GM23338 (cell line): ENCODE measurements around the gene DLX3. TPM values are rescaled to one million over a fixed set of nuclear protein-coding genes. Genes with fewer than 3 reads are reported as not detected.

Experiments
- ATAC-seq: fragments of 200-7000 bp; cut with Tn5 transposase; 3 replicates; pipeline ENCODE4 v1.9.1; 2020
- DNase-seq: peaks from one replicate; pipeline ENCODE4 v3.0.0-alpha.2; 2015; ENCODE audit warnings: low spot score
- H2AFZ ChIP-seq: fragments of 200-600 bp; sonication (generic); 2 replicates; pipeline ENCODE4 v1.8.0; 2016; ENCODE audit warnings: antibody characterized with exemption, mild to moderate bottlenecking, moderate library complexity
- H3F3A ChIP-seq: fragments of 200-600 bp; sonication (generic); replicated peaks from 2 replicates; pipeline ENCODE4 v1.8.0; 2017; ENCODE audit warnings: antibody characterized with exemption, mixed run types, low read depth
- H3K27ac ChIP-seq: fragments of 200-600 bp; sonication (generic); 2 replicates; pipeline ENCODE4 v1.6.1; 2016; ENCODE audit warnings: low read depth
- H3K27me3 ChIP-seq: fragments of 200-600 bp; sonication (generic); 2 replicates; pipeline ENCODE4 v1.8.0; 2016; ENCODE audit warnings: mild to moderate bottlenecking, mixed run types, moderate library complexity; ENCODE audit not compliant: insufficient read depth
- H3K36me3 ChIP-seq: fragments of 200-600 bp; sonication (generic); 2 replicates; pipeline ENCODE4 v1.8.0; 2016; ENCODE audit warnings: mild to moderate bottlenecking; ENCODE audit not compliant: insufficient read depth
- H3K4me1 ChIP-seq: fragments of 200-600 bp; sonication (generic); 2 replicates; pipeline ENCODE4 v1.8.0; 2016; ENCODE audit warnings: mild to moderate bottlenecking, moderate library complexity; ENCODE audit not compliant: insufficient read depth
- H3K4me2 ChIP-seq: fragments of 200-600 bp; sonication (generic); 2 replicates; pipeline ENCODE4 v1.7.1; 2017; ENCODE audit warnings: mixed run types
- H3K4me3 ChIP-seq: fragments of 200-600 bp; sonication (generic); 2 replicates; pipeline ENCODE4 v1.6.1; 2016; ENCODE audit warnings: mixed run types
- H3K79me2 ChIP-seq: fragments of 200-600 bp; sonication (generic); replicated peaks from 2 replicates; pipeline ENCODE4 v1.8.0; 2017; ENCODE audit warnings: mild to moderate bottlenecking; ENCODE audit not compliant: insufficient read depth
- H3K9me2 ChIP-seq: fragments of 200-600 bp; sonication (generic); 2 replicates; pipeline ENCODE4 v1.8.0; 2017; ENCODE audit not compliant: insufficient read depth
- H4K20me1 ChIP-seq: fragments of 200-600 bp; sonication (generic); replicated peaks from 2 replicates; pipeline ENCODE4 v1.8.0; 2017; ENCODE audit warnings: mild to moderate bottlenecking; ENCODE audit not compliant: insufficient read depth
- H3K27ac Mint-ChIP-seq: 2 replicates; pipeline ENCODE4 v1.8.0; 2020; ENCODE audit warnings: inconsistent platforms, mild to moderate bottlenecking, moderate library complexity, mixed read lengths
- H3K27me3 Mint-ChIP-seq: 3 replicates; pipeline ENCODE4 v1.8.0; 2022; ENCODE audit warnings: low read depth, mild to moderate bottlenecking, moderate library complexity, mixed read lengths, inconsistent platforms; ENCODE audit not compliant: insufficient read depth, poor library complexity
- H3K36me3 Mint-ChIP-seq: 3 replicates; pipeline ENCODE4 v1.8.0; 2021; ENCODE audit warnings: low read depth, mild to moderate bottlenecking, inconsistent platforms, moderate library complexity, mixed read lengths
- H3K4me1 Mint-ChIP-seq: 3 replicates; pipeline ENCODE4 v1.8.0; 2020; ENCODE audit warnings: mild to moderate bottlenecking, inconsistent platforms, mixed read lengths
- H3K4me3 Mint-ChIP-seq: 3 replicates; pipeline ENCODE4 v1.8.0; 2021; ENCODE audit warnings: moderate library complexity, mild to moderate bottlenecking, inconsistent platforms, mixed read lengths
- H3K9me3 Mint-ChIP-seq: 3 replicates; pipeline ENCODE4 v1.8.0; 2020; ENCODE audit warnings: moderate library complexity, mild to moderate bottlenecking, inconsistent platforms, mixed read lengths
- CREB1 ChIP-seq: fragments of 250-450 bp; sonication (Bioruptor Pico); IDR thresholded peaks from 2 replicates; pipeline ENCODE4 v1.5.0; 2020; ENCODE audit warnings: low read depth, mild to moderate bottlenecking, moderate library complexity
- CTCF ChIP-seq, 2 experiments: fragments of 200-600 bp in 1 of 2; sonication (generic) in 1 of 2; conservative IDR thresholded peaks; 2 replicates each; pipeline versions ENCODE4 v1.5.1 to v1.6.1; 2016 to 2017; ENCODE audit warnings: antibody characterized with exemption in 2 of 2, low read depth in 2 of 2, mild to moderate bottlenecking in 2 of 2, moderate library complexity in 1 of 2
- ETS1 ChIP-seq: IDR thresholded peaks from 2 replicates; pipeline ENCODE4 v1.6.1; 2016; ENCODE audit warnings: antibody characterized with exemption
- EZH2 ChIP-seq: fragments of 200-600 bp; sonication (generic); IDR thresholded peaks from one replicate; pipeline ENCODE4 v1.8.0; 2017; ENCODE audit warnings: antibody characterized with exemption, mild to moderate bottlenecking, low read depth; ENCODE audit not compliant: unreplicated experiment
- EZH2phosphoT487 ChIP-seq: fragments of 200-600 bp; sonication (generic); IDR thresholded peaks from one replicate; pipeline ENCODE4 v1.8.1; 2018; ENCODE audit warnings: antibody characterized with exemption; ENCODE audit not compliant: unreplicated experiment
- NANOG ChIP-seq: IDR thresholded peaks from 2 replicates; pipeline ENCODE4 v1.6.1; 2016; ENCODE audit warnings: antibody characterized with exemption, borderline replicate concordance
- POLR2AphosphoS5 ChIP-seq: IDR thresholded peaks from 2 replicates; pipeline ENCODE4 v1.6.1; 2016; ENCODE audit warnings: antibody characterized with exemption, low read depth
- STAT1 ChIP-seq: IDR thresholded peaks from one replicate; pipeline ENCODE4 v1.6.1; 2016; ENCODE audit warnings: antibody characterized with exemption; ENCODE audit not compliant: unreplicated experiment
- ZNF114 ChIP-seq: fragments of 250-450 bp; sonication (Bioruptor Pico); IDR thresholded peaks from 2 replicates; pipeline ENCODE4 v1.5.0; 2020; ENCODE audit warnings: mild to moderate bottlenecking, moderate library complexity
- ZNF462 ChIP-seq: fragments of 250-450 bp; sonication (Bioruptor Pico); IDR thresholded peaks from 2 replicates; pipeline ENCODE4 v1.5.0; 2020; ENCODE audit warnings: mild to moderate bottlenecking, moderate library complexity
- polyA plus RNA-seq: library from polyadenylated mRNA; unstranded; fragments of >200 nt; fragmentation: Nextera tagmentation; extraction: Ambion mirVana; gene quantifications from 2 replicates; pipeline ENCODE4 v1.2.1, GENCODE V29; 2016
- total RNA-seq: library from RNA; depleted of rRNA; stranded (reverse); fragments of >200 nt; shearing (Covaris generic); gene quantifications from 2 replicates; pipeline ENCODE4 v1.2.3, GENCODE V29; 2014

The DLX3 gene
- total and polyA plus RNA-seq, 2 experiments from 2014 or later, result 0.14 to 0.27 TPM

DNA sequence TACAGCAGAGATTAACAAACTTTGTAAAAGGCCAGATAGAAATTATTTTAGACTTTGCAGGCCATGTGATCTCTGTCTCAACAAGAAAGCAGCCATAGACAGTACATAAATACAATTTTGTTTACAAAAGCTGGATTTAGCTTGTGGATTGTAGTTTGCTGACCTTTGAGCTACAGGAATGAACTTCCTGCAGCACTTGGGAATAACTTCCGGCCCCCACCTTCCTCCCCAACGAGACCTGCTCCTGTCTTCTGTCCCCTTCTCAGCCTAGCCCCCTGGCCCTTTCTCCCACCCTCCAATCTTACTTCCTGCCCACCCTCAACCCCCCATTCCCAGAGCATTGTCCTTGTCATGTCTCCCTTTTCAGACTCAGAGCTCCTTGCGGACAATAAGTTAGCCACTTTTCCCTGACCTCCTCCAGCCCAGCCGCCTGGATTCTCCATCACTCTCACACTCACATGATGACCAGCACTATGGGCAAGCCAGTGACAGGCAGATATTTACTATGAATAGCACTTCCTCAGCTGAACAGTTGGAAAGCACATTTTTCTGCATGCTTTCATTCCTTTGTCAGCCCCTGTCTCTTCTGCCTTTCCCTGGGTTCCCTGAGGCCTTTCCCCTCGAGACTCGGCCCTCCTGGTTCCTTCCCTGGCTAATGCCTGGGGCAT is 27.6 kb upstream of the DLX3 start (continued):
- TF ChIP-seq ETS1, result no peak
- no peak for TF ChIP-seq EZH2
- TF ChIP-seq CREB1 (CRISPR knock-in tag), result no peak
- TF ChIP-seq EZH2phosphoT487, result no peak
- TF ChIP-seq POLR2AphosphoS5, result no peak

- peaks cover 4% of the 10 kb centered on the region; the same call in 1 of the 3 replicates for H3K4me1 Mint-ChIP-seq
- Histone ChIP-seq H3K27me3 (no peaks in the 10 kb centered on the region), H3K4me3 (no peak overlapping the region), H3K79me2 (no peaks in the 10 kb centered on the region), H3K36me3 (no peaks in the 10 kb centered on the region), H3F3A (peaks cover 17% of the 10 kb centered on the region), H3K27ac (no peak overlapping the region), H3K4me2 (no peak overlapping the region), H4K20me1 (no peaks in the 10 kb centered on the region), H3K9me2 (peaks cover 3% of the 10 kb centered on the region; the same call in 1 of the 2 replicates), H3K4me1 (no peaks in the 10 kb centered on the region), H2AFZ (no peak overlapping the region)
- H3K4me3 Mint-ChIP-seq, result no peak overlapping the region
- no peak for ATAC-seq
- H3K27me3 Mint-ChIP-seq, result peaks cover 9% of the 10 kb centered on the region
- no peak for DNase-seq
- no peak overlapping the region for H3K27ac Mint-ChIP-seq
- TF ChIP-seq CREB1 (CRISPR knock-in tag), result no peak
- no peak for TF ChIP-seq CTCF (conservative IDR thresholded peaks at IDR 0.05; ENCODE audit: low read depth in 2 of 2)
- TF ChIP-seq ZNF462 (CRISPR knock-in tag), result no peak
- TF ChIP-seq POLR2AphosphoS5, result no peak
- TF ChIP-seq NANOG, result no peak
- no peak for TF ChIP-seq STAT1
- no peak for TF ChIP-seq ZNF114
- H3K36me3 Mint-ChIP-seq, result no peaks in the 10 kb centered on the region
- no peaks in the 10 kb centered on the region for H3K9me3 Mint-ChIP-seq
Measured at GRCh38 chr17:50021681-50022370, 26.8 kb upstream of the DLX3 start.
